ENCODE results near the gene SP8. TPM values are rescaled to one million over a fixed set of nuclear protein-coding genes. Genes with fewer than 3 reads are reported as not detected.

Gene SP8
- total and polyA plus RNA-seq, 8 donors: not detected

GRCh38 chr7:20748853-20749252, 37.8 kb downstream of the SP8 start:
- intact Hi-C loops (cut with DNase I; ENCODE audit: low total_unique reads): no loop called here
- TF ChIP-seq CTCF (IDR thresholded peaks at IDR 0.05) (no peak), POLR2A (IDR thresholded peaks at IDR 0.05) (no peak), POLR2AphosphoS5 (IDR thresholded peaks at IDR 0.05) (no peak), EP300 (IDR thresholded peaks at IDR 0.05) (no peak)
- peaks cover 0 to 7% (median 0%) of the 10 kb centered on the region in 3 donors for H3K27me3 ChIP-seq

GRCh38 chr7:20747001-20747400, 39.7 kb downstream of the SP8 start:
- DNase-seq: no peak
- H3K4me3 ChIP-seq: no peak overlapping the region
- no peaks in the 10 kb centered on the region for H3K27me3 ChIP-seq
- H3K9me3 ChIP-seq: no peaks in the 10 kb centered on the region
- H3K27ac ChIP-seq: no peak overlapping the region
- intact Hi-C loops (cut with DNase I; ENCODE audit: low total_unique reads): no loop called here
- H3K4me1 ChIP-seq: no peaks in the 10 kb centered on the region
- 40 to 66% (median 49%) methylated on average over 3 of the region's 3 CpGs for WGBS, 5 donors
- no peaks in the 10 kb centered on the region for H3K36me3 ChIP-seq
- no peak for TF ChIP-seq POLR2AphosphoS5 (IDR thresholded peaks at IDR 0.05)

More at GRCh38 chr7:20748853-20749252, 37.8 kb downstream of the SP8 start:
- Histone ChIP-seq H3K36me3 (no peaks in the 10 kb centered on the region), H3K4me1 (no peaks in the 10 kb centered on the region), H3K4me3 (no peak overlapping the region), H3K9me3 (no peaks in the 10 kb centered on the region), H3K27ac (no peak overlapping the region)
- DNase-seq: no peak
- WGBS, 5 donors: 90 to 100% (median 98%) methylated on average over 1 of the region's 1 CpG

DNA sequence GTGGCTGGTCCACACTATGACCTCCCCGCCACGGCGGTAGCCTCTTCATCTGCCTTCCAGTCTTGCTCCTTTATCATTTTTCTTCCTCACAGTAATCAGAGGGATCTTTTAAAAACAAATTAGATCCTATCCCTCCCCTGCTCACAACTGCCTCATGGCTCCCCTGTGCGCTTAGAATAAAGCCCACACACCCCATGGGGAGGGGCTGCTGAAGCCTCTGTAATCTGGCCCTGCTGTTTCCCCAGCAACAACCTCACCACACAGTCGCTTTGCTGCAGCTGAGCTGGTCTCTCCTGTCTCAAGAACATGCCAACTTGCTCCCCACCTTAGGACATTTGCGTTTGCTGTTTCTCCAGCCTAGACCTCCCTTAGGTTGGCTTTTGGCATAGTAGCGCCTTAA, 41.0 kb downstream of the SP8 start:
- no peak for DNase-seq
- WGBS, 5 donors: 63 to 72% (median 65%) methylated on average over 7 of the region's 7 CpGs
- Histone ChIP-seq H3K36me3 (no peaks in the 10 kb centered on the region), H3K4me3 (no peak overlapping the region), H3K27me3 (no peaks in the 10 kb centered on the region), H3K27ac (no peak overlapping the region), H3K4me1 (no peaks in the 10 kb centered on the region), H3K9me3 (no peaks in the 10 kb centered on the region)
- TF ChIP-seq CTCF (IDR thresholded peaks at IDR 0.05): no peak
- TF ChIP-seq EP300 (IDR thresholded peaks at IDR 0.05): no peak
- no peak for TF ChIP-seq POLR2A (IDR thresholded peaks at IDR 0.05)
- no peak for TF ChIP-seq POLR2AphosphoS5 (IDR thresholded peaks at IDR 0.05)
- intact Hi-C loops (cut with DNase I; ENCODE audit: low total_unique reads): no loop called here

GRCh38 chr7:20744954-20745446, 41.7 kb downstream of the SP8 start:
- no peak overlapping the region for H3K27ac ChIP-seq
- H3K27me3 ChIP-seq: no peaks in the 10 kb centered on the region
- no peaks in the 10 kb centered on the region for H3K9me3 ChIP-seq
- intact Hi-C loops (cut with DNase I; ENCODE audit: low total_unique reads): no loop called here
- no peaks in the 10 kb centered on the region for H3K4me1 ChIP-seq
- TF ChIP-seq POLR2AphosphoS5 (IDR thresholded peaks at IDR 0.05) (no peak), CTCF (IDR thresholded peaks at IDR 0.05) (no peak), EP300 (IDR thresholded peaks at IDR 0.05) (no peak), POLR2A (IDR thresholded peaks at IDR 0.05) (no peak)
- H3K36me3 ChIP-seq: no peaks in the 10 kb centered on the region
- 41 to 54% (median 50%) methylated on average over 7 of the region's 7 CpGs for WGBS, 5 donors
- DNase-seq: peak in 1 of 2 donors; percentile 32
- no peak overlapping the region for H3K4me3 ChIP-seq

GRCh38 chr7:20742913-20743312, 43.8 kb downstream of the SP8 start:
- WGBS, 5 donors: 82 to 90% (median 83%) methylated on average over 5 of the region's 5 CpGs
- TF ChIP-seq CTCF (IDR thresholded peaks at IDR 0.05) (no peak), POLR2A (IDR thresholded peaks at IDR 0.05) (no peak), POLR2AphosphoS5 (IDR thresholded peaks at IDR 0.05) (no peak)
- no peak overlapping the region for H3K27ac ChIP-seq
- intact Hi-C loops (cut with DNase I; ENCODE audit: low total_unique reads): no loop called here
- no peaks in the 10 kb centered on the region for H3K9me3 ChIP-seq
- no peaks in the 10 kb centered on the region for H3K4me1 ChIP-seq
- no peak for DNase-seq
- H3K27me3 ChIP-seq: no peaks in the 10 kb centered on the region
- no peak overlapping the region for H3K4me3 ChIP-seq
- no peaks in the 10 kb centered on the region for H3K36me3 ChIP-seq

All from stomach (tissue), 9 donors.